GM18907 (cell line): ENCODE data around the gene PASD1.

ENCODE experiments used
- ATAC-seq: cut with Tn5 transposase; IDR thresholded peaks from one replicate; pipeline ENCODE4 v1.9.1; 2021; ENCODE audit warnings: mild to moderate bottlenecking, moderate library complexity; ENCODE audit not compliant: unreplicated experiment

PASD1 gene

GRCh38 chrX:151700581-151700980 is 137.1 kb downstream of the PASD1 start:
- ATAC-seq = no peak

GRCh38 chrX:151701071-151701470 is 137.6 kb downstream of the PASD1 start:
- no peak for ATAC-seq

GRCh38 chrX:151701531-151701930 is 138.1 kb downstream of the PASD1 start:
- ATAC-seq = no peak

GRCh38 chrX:151702026-151702714 is 138.7 kb downstream of the PASD1 start:
- no peak for ATAC-seq

GRCh38 chrX:151702741-151703340 is 139.4 kb downstream of the PASD1 start:
- ATAC-seq = no peak

- ATAC-seq = no peak
Measured at GRCh38 chrX:151703487-151703886, 140.0 kb downstream of the PASD1 start.

GRCh38 chrX:151704041-151704663 is 140.7 kb downstream of the PASD1 start:
- ATAC-seq = no peak

GRCh38 chrX:151708821-151709220 is 145.3 kb downstream of the PASD1 start:
- ATAC-seq = no peak

GRCh38 chrX:151710457-151710856 is 147.0 kb downstream of the PASD1 start:
- ATAC-seq = no peak

GRCh38 chrX:151711154-151711553 is 147.7 kb downstream of the PASD1 start:
- no peak for ATAC-seq

- no peak for ATAC-seq
Measured at GRCh38 chrX:151711787-151712186, 148.3 kb downstream of the PASD1 start.

- ATAC-seq = no peak
Measured at GRCh38 chrX:151712253-151712652, 148.8 kb downstream of the PASD1 start.

- no peak for ATAC-seq
Measured at GRCh38 chrX:151713849-151714248, 150.4 kb downstream of the PASD1 start.

- ATAC-seq = no peak
Measured at GRCh38 chrX:151714362-151714761, 150.9 kb downstream of the PASD1 start.

- ATAC-seq = no peak
Measured at GRCh38 chrX:151715752-151716151, 152.3 kb downstream of the PASD1 start, which contains the start of gene FATE1. TSS of gene FATE1 (plus strand) at chrX:151716035. CDS start at chrX:151716120, 85 bp downstream.

- ATAC-seq = peak; percentile 68
Measured at GRCh38 chrX:151722241-151722846, 158.9 kb downstream of the PASD1 start.

- ATAC-seq = no peak
Measured at GRCh38 chrX:151723156-151723760, 159.8 kb downstream of the PASD1 start.

GRCh38 chrX:151724563-151725337 is 161.3 kb downstream of the PASD1 start:
- ATAC-seq = no peak

- no peak for ATAC-seq
Measured at GRCh38 chrX:151725338-151725614, 161.8 kb downstream of the PASD1 start.
